ENCODE measurements around the gene CES3. TPM values are rescaled to one million over a fixed set of nuclear protein-coding genes. Genes with fewer than 3 reads are reported as not detected.
"Not testable (repeated sequence)": the region's sequence is repeated elsewhere in the genome, so short reads cannot be mapped to it uniquely, and the experiment has no call there.

Gene CES3
- total RNA-seq, 1 experiment from 2014 or later, result 1.9 TPM

DNA sequence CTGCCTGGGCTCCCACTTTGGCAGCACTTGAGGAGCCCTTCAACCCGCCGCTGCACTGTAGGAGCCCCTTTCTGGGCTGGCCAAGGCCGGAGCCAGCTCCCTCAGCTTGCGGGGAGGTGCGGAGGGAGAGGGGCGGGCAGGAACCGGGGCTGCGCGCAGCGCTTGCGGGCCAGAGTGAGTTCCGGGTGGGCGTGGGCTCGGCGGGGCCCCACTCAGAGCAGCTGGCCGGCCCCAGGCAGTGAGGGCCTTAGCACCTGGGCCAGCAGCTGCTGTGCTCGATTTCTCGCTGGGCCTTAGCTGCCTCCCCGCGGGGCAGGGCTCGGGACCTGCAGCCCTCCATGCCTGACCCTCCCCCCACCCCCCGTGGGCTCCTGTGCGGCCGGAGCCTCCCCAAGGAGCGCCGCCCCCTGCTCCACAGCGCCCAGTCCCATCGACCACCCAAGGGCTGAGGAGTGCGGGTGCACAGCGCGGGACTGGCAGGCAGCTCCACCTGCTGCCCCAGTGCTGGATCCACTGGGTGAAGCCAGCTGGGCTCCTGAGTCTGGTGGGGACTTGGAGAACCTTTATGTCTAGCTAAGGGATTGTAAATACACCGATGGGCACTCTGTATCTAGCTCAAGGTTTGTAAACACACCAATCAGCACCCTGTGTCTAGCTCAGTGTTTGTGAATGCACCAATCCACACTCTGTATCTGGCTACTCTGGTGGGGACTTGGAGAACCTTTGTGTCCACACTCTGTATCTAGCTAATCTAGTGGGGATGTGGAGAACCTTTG lies 13.3 kb downstream of the CES3 start:
- not testable (repeated sequence) for H3K36me3 ChIP-seq, H3K9me3 ChIP-seq, H3K4me3 ChIP-seq, DNase-seq, H3K27me3 ChIP-seq

DNA sequence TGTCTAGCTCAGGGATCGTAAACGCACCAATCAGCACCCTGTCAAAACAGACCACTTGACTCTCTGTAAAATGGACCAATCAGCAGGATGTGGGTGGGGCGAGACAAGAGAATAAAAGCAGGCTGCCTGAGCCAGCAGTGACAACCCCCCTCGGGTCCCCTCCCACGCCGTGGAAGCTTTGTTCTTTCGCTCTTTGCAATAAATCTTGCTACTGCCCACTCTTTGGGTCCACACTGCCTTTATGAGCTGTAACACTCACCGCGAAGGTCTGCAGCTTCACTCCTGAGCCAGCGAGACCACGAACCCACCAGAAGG lies 13.8 kb downstream of the CES3 start:
- not testable (repeated sequence) for H3K4me3 ChIP-seq, H3K27me3 ChIP-seq, H3K36me3 ChIP-seq, H3K9me3 ChIP-seq, DNase-seq

DNA sequence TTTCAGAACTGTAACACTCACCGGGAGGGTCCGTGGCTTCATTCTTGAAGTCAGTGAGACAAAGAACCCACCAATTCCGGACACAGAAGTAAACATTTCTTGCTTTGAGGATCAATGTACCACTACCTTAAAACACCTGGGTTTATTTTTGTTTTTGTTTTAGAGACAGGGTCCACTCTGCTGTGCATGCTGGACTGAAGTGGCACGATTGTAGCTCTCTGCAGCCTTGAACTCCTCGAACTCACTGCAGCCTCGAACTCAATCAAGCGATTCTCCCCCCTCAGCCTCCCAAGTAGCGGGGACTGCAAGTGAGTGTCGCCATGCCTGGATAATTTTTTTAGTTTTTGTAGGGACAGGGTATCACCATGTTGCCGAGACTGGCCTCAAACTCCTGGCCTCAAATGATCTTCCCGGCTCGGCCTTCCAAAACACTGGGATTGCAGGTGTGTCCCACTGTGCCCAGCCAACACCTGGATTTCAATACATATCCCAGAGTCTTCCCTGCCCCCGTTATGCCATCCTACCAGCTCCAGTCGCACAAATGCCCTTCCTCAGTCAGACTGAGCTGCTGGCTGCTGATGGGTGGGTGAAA lies 14.3 kb downstream of the CES3 start:
- Histone ChIP-seq H3K4me3 (no peak overlapping the region), H3K36me3 (no peaks in the 10 kb centered on the region), H3K9me3 (no peaks in the 10 kb centered on the region), H3K27me3 (no peaks in the 10 kb centered on the region)
- DNase-seq, result no peak

- Histone ChIP-seq H3K36me3 (no peaks in the 10 kb centered on the region), H3K27me3 (no peaks in the 10 kb centered on the region), H3K4me3 (no peak overlapping the region), H3K9me3 (no peaks in the 10 kb centered on the region)
- DNase-seq, result no peak
These were observed 15.7 kb downstream of the CES3 start for GRCh38 chr16:66976746-66977145.

- DNase-seq, result peak; percentile 69
- no peaks in the 10 kb centered on the region for H3K9me3 ChIP-seq
- H3K36me3 ChIP-seq, result no peaks in the 10 kb centered on the region
- H3K27me3 ChIP-seq, result no peaks in the 10 kb centered on the region
- no peak overlapping the region for H3K4me3 ChIP-seq
These were observed 16.5 kb downstream of the CES3 start for GRCh38 chr16:66977341-66978113.

GRCh38 chr16:66979011-66979717 lies 18.1 kb downstream of the CES3 start:
- DNase-seq, result peak; percentile 45
- Histone ChIP-seq H3K9me3 (no peaks in the 10 kb centered on the region), H3K27me3 (no peaks in the 10 kb centered on the region), H3K4me3 (no peak overlapping the region), H3K36me3 (no peaks in the 10 kb centered on the region)

- no peak for DNase-seq
- Histone ChIP-seq H3K9me3 (no peaks in the 10 kb centered on the region), H3K27me3 (no peaks in the 10 kb centered on the region), H3K36me3 (no peaks in the 10 kb centered on the region), H3K4me3 (no peak overlapping the region)
These were observed 22.0 kb downstream of the CES3 start for GRCh38 chr16:66983033-66983432.

- Histone ChIP-seq H3K36me3 (no peaks in the 10 kb centered on the region), H3K9me3 (no peaks in the 10 kb centered on the region), H3K27me3 (no peaks in the 10 kb centered on the region), H3K4me3 (no peak overlapping the region)
- DNase-seq, result no peak
These were observed 23.8 kb downstream of the CES3 start for GRCh38 chr16:66984892-66985311.

- H3K27me3 ChIP-seq, result no peaks in the 10 kb centered on the region
- no peaks in the 10 kb centered on the region for H3K9me3 ChIP-seq
- H3K36me3 ChIP-seq, result no peaks in the 10 kb centered on the region
- H3K4me3 ChIP-seq, result no peak overlapping the region
- DNase-seq, result no peak
These were observed 25.5 kb downstream of the CES3 start for GRCh38 chr16:66986559-66986958.

DNA sequence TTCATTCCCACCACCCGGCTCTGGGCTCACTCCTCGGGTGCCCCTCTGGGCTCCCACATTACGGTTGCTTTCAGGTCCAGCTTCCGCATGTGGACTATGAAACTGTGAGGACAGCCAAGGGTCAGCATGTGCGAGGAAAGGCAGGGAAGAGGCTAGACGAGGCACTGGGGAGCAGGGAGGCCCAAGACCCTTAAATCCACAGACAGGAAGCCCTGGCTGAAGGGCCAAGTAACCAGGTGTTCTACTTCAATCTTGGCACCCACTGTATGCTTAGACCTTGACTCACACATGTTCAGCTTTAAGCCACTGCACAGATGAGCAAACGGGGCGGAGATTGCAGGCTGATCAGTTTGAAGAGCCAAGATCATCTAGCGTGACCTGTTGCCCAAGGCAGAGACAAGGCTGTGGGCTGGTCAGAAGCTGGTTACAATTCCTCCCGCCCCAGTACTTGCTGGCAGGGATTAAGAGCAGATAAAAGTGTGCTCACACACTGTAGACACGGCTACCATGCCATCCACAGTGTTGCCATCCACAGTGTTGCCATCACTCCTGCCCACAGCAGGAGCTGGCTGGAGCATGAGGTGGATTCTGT lies 27.2 kb downstream of the CES3 start, which contains the start of gene CES4A:
Gene CES4A, plus strand, starts transcription at position 393 of the 592 bp plus-strand sequence. Its CDS starts 184 bp downstream, at position 577.
- Histone ChIP-seq H3K27me3 (no peaks in the 10 kb centered on the region), H3K9me3 (no peaks in the 10 kb centered on the region), H3K36me3 (no peaks in the 10 kb centered on the region), H3K4me3 (no peak within 1 kb of the TSS)
- peak; percentile 76 for DNase-seq

- H3K4me3 ChIP-seq, result no peak overlapping the region
- H3K9me3 ChIP-seq, result no peaks in the 10 kb centered on the region
- no peak for DNase-seq
- no peaks in the 10 kb centered on the region for H3K36me3 ChIP-seq
- no peaks in the 10 kb centered on the region for H3K27me3 ChIP-seq
These were observed 30.5 kb downstream of the CES3 start for GRCh38 chr16:66991545-66992077.

GRCh38 chr16:66993558-66993957 lies 32.5 kb downstream of the CES3 start:
- DNase-seq, H3K27me3 ChIP-seq: not testable (repeated sequence)

GRCh38 chr16:66996324-66996982 lies 35.4 kb downstream of the CES3 start:
- no peaks in the 10 kb centered on the region for H3K9me3 ChIP-seq
- no peak overlapping the region for H3K4me3 ChIP-seq
- no peaks in the 10 kb centered on the region for H3K27me3 ChIP-seq
- H3K36me3 ChIP-seq, result no peaks in the 10 kb centered on the region
- peak; percentile 34 for DNase-seq

More at GRCh38 chr16:66993558-66993957, 32.5 kb downstream of the CES3 start:
- not testable (repeated sequence) for H3K4me3 ChIP-seq, H3K9me3 ChIP-seq, H3K36me3 ChIP-seq

GRCh38 chr16:66996983-66997358 lies 35.9 kb downstream of the CES3 start:
- Histone ChIP-seq H3K27me3 (no peaks in the 10 kb centered on the region), H3K4me3 (no peak overlapping the region), H3K9me3 (no peaks in the 10 kb centered on the region), H3K36me3 (no peaks in the 10 kb centered on the region)
- DNase-seq, result no peak

DNA sequence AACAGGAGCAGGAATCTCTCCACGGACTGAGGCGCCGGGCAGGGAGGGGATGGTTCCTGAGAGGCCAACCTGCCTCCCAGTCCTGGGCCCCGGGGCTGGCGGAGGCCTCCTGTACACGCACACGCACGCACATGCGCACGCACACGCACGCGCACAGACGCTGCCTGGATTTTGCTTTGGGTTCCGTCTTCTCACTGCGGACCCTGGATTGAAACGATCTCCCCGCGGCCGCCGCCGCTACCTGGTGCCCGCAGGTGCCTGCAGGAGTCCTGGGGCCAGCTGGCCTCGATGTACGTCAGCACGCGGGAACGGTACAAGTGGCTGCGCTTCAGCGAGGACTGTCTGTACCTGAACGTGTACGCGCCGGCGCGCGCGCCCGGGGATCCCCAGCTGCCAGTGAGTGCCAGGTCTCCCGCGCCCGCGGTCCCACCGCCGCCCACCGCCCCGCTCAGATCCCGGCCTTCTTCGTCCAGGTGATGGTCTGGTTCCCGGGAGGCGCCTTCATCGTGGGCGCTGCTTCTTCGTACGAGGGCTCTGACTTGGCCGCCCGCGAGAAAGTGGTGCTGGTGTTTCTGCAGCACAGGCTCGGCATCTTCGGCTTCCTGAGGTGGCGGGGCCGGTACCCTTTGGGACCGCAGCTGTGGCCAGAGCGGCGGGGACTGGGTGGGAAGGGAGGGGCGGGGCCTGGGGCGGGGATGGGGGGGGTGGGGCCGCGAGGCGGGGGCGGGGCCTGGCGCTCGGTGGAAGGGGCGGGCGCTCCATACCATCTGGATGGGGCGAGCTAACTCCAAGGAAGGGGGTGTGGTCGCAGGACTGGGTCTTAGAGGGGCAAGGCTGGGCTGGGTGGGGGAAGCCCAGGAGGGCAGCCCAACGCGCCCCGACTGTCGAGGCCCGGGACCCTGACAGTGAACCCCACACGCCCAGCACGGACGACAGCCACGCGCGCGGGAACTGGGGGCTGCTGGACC lies 39.6 kb downstream of the CES3 start:
- no peak for DNase-seq
- no peaks in the 10 kb centered on the region for H3K36me3 ChIP-seq
- no peak overlapping the region for H3K4me3 ChIP-seq
- H3K27me3 ChIP-seq, result no peaks in the 10 kb centered on the region
- H3K9me3 ChIP-seq, result no peaks in the 10 kb centered on the region

Measured in MG63 (cell line).